IPS-NIHi7 (cell line): ENCODE data around the gene FTH1.
"Not testable (repeated sequence)": the region's sequence is repeated elsewhere in the genome, so short reads cannot be mapped to it uniquely, and the experiment has no call there.

Experiments
- DNase-seq: peaks from one replicate; pipeline ENCODE4 v3.0.0; 2012; ENCODE audit warnings: mixed read lengths; ENCODE audit errors: extremely low spot score

The FTH1 gene

GRCh38 chr11:61967116-61967923 is at the start of gene FTH1:
Gene FTH1 (minus strand): TSS chr11:61967634. CDS start chr11:61967425, 209 bp downstream.
- DNase-seq, result peak; percentile 94

DNA sequence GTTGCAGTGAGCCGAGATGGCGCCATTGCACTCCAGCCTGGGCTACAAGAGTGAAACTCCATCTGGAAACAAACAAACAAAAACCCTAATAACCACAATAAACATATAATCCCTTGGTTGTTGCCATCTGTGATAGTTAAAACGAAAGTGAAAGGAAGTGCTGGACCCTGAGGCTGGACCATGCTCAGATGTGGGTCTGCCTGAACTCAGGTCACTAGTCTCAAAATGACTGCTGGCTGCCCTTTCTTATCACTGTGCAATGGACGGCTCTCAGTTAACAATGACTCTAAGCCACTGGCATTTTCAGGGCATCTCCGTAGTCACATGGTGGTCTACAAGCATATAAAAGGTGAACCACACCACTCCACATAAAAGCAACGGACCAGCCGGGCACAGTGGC is 48.2 kb upstream of the FTH1 start:
- no peak for DNase-seq

- no peak for DNase-seq
These were observed 46.4 kb upstream of the FTH1 start for GRCh38 chr11:62013537-62014476.

DNA sequence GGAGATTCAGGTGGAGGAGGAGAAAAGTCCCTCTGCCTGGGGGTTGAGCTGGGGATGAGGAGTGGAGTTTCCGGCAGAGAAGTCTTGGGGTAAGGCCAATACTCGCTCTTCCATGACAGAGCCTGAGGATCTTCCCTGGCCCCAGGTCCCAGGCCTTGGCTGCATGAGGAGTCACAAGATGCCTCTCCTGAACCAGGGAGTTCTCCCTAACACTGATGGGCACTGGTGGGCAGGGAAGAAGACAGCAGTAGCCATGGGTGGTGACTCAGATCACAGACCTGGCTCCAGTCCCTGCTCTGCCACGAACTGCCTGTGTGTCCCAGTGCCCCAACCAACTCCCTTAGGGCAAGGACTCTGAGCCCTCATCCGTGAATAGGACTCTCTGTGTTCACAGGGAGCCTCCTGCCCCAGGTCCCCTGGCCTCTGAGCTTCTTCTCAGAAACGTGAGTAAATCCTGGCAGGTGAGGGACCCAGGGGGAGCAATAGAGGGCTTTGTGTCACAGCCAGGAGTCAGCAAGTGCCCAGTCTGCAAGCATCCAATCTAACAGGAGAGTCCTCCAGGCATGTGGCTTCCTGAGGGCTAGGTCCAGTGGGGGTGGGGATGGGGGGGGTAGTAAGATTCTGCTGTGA is 45.5 kb upstream of the FTH1 start:
- DNase-seq, result no peak

DNA sequence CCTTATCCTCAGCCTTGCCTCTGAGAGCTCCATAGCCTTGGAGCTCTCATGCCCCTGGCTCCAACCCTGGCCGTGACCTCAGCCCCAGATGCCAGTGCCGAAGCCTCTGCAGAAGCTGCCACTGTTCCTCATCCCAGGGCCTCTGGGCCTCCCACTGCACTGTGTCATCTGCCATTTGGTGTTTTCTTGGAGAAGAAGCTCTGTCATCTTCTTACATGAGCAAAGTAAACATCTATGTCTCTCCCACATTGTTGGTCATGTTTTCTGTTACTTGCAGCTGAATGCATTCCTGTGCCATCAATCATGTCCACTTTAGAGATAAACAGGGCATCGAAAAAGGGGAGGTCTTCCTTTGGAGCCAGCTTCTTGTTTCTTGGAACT is 45.0 kb upstream of the FTH1 start:
- DNase-seq, result no peak

GRCh38 chr11:62011881-62012280 is 44.4 kb upstream of the FTH1 start:
- no peak for DNase-seq

GRCh38 chr11:62010935-62011528 is 43.6 kb upstream of the FTH1 start:
- no peak for DNase-seq

GRCh38 chr11:62008193-62008592 is 40.8 kb upstream of the FTH1 start:
- no peak for DNase-seq

DNA sequence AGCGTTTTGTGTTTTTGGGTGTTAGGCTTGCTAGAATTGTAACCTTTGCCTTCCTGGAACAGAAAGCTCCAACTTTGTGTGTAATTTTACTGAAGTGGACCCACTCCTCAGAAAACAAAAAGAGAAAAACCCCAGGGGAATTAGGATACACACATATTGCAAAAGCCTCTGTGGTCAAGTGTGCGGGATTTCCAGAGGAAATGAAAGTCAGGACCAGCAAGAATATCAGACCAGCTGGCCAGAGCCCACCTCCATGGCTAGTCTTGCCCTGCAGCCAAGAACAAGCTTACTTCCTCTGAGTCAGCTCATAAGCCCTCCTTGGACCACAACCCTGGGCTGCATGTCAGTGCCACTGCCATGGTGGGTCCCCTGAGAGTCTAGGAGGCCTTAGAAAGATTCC is 37.0 kb upstream of the FTH1 start:
- no peak for DNase-seq

- DNase-seq, result not testable (repeated sequence)
These were observed 34.8 kb upstream of the FTH1 start for GRCh38 chr11:62002283-62002682.

DNA sequence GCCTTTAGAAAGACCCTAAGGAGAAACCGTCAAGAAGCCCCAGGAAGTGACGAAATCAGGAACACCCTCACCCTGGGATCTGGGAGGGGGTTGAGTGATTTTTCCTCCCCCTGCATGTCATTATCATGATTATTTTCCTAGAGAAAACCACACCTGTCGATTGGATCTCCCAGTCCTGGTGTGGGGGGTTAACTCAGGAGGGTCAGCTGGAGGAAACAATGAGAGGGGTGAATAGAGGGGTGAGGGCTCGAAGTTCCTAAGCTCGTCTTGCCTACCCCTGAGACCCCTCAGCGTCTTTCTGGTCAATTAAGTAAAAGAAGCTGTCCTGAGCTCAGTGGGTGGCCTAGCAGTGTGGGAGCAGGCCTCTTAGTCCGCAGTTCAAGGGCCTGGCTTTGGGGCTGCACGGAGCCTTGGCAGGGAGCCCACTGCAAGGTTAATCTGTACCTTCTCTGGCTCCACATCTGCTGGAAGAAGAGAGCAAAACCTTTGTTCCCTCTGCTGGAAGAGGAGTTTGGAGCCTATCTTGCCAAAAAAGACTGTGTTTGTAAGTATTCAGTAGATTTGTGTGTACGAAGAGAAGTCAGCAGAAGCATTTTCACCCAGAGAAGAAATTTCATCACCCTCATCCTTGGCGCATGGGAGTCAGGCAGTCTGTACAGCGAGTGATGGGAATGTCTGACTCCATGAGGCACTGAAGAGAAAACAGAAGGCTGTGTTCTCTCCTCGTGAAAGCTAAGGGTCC is 34.2 kb upstream of the FTH1 start:
- no peak for DNase-seq

DNA sequence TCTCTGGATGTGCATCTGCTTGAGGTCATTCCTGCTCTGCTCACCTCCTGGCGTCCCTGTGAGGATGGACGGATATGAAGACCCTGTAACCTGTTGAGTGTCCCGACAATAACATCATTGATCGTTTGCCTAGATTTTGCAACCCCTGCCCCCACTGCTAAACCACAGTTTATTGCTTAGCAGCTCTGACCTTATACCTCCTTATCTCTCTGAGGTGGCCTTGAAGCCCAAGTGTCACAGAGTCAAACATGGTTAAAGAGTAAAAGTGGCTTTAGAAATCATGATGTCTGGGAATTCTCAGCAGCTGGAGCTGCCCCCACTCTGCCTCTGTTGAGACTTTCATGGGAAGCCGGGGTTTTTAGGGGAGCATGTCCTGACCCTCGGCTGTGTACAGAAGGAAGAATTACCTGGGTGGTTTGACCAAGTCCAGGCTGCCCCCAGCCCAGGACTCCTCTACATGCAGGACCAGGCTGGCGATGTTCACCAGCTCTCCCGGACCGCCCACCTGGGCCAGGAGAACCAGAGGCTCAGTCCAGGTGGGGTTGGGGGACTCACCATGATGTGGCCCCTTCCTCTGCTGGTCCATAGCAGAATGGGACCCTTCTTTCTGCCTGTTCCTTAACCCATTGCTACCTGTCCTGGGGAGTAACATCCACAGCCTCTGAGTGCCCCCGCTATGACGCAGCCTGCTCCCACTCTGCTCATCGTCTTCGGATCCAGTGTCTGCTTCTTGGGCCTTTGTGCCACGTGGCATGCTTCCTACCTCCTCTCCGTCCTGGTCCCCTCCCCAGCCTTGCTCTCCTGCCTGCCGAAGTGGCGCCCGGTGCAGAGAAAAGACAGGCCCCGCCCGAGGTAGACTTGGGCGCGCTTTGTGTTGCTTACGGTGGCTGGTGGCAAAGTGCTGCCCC is 33.4 kb upstream of the FTH1 start:
- DNase-seq, result no peak

DNA sequence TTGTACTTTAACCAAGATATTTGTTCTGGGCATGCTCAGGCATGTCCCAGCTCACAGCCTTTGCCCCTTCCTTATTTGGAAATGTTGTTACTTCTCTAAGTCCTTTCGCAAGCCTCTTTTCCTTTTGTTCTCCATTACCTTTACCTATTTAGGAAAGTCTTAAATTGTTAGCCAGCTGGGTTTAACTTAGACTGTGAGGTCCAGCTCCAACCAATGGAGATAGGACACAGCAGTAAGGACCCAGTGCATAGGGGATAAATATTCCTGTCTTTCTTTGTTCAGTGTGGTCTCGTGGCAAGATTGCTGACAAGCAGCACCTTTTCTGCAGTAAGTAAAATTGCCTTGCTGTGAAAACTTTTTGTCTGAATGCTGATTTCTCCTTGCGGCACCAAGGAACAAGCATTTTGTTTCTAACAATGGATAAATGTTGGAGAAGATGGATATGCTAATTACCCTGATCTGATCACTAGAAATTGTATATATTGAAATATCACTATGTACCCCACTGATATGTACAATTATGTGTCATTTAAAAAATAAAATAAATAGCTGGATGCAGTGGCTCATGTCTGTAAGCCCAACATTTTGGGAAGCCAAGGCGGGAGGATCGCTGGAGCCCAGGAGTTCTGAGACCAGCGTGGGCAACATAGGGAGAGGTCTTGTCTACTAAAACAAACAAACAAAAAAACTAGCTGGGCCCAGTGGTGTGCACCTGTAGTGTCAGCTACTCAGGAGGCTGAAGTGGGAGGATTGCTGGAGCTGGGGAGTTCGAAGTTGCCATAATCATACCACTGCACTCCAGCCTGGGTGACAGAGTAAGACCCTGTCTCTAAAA is 31.9 kb upstream of the FTH1 start:
- no peak for DNase-seq

GRCh38 chr11:61996933-61997332 is 29.5 kb upstream of the FTH1 start:
- DNase-seq, result peak; percentile 60

DNA sequence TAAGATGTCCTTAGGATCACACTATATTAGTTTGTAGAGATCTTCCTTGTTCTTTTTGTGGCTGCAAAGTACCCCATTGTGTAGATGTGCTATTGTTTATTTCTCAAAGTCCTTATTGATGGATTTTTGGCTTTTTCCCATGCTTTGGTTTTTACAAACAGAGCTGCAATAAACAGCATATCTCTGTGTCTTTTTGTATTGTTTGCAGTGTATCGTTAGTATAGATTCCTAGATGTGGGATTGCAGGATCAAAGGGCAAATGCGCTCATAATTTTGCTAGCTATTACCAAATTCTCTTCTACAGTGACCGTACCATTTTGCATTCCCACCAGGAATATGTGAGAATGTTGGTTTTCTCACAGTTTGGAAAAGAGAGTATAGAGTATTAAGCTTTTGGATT is 27.5 kb upstream of the FTH1 start:
- no peak for DNase-seq

GRCh38 chr11:61985869-61986268 is 18.4 kb upstream of the FTH1 start:
- no peak for DNase-seq

- DNase-seq, result no peak
These were observed 16.0 kb upstream of the FTH1 start for GRCh38 chr11:61983419-61983818.

DNA sequence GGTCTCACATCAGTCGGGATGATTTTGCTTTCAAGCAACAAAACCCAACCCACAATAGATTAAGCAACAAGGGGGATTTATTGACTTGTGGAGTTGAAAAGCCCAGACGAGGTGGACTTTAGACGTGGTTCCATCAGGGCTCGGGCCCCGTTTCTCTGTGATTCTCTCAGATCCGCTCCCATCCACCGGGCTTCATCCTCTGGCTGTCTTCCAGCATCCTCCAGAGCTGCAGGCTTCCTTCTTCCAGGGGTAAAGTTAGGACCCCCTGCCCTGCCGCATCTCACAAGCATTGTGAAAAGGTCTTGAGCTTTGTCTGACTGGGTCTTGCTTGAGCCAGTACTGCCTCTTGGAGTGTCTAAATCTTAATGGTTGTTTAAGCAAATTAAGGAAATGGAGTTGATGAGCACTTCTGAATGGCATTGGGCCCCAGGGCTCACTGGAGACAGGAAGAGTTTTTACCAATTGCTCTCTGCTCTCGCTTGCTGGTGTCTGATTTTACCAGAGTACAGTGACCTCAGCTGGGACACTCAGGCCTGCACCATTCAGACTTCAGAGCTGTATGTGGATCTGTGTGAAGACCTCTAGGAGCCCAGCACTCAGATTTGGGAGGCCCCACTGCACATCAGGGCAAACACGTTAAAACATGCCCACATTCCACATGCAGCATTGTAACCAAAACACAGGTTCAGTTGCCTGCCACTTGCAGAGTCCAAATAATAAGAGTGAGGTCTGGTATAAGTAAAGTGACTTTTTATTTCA is 13.5 kb upstream of the FTH1 start:
- no peak for DNase-seq
